Measurements from ENCODE around the gene UBLCP1.
A peak's percentile ranks its signal among the peaks of the same experiment; 100 is the strongest.

UBLCP1 gene

DNA sequence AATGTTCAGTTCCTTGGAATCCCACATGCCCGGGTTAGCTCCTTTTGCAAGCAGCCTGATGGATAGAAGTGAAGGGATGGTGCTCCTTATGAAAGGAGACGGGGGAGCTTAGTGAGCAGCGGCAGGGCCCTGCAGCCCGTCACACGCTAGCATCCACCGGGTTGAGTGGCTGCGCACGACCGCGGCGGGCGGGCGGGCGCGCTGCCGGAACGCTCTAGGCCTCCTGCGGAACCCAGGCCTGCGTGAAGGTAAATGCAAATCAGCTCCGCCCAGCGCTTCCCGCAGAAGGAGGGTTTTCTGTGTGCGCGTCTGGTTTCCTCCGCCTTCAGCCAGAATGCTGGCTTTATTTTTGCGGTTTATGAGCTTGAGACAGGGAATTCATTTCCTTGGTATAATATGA, 47.4 kb downstream of the UBLCP1 start:
- peak in 2 of 4 experiments; percentile 7 to 15 for DNase-seq (ENCODE audit: low read depth in 4 of 4, low spot score in 1 of 4)

DNA sequence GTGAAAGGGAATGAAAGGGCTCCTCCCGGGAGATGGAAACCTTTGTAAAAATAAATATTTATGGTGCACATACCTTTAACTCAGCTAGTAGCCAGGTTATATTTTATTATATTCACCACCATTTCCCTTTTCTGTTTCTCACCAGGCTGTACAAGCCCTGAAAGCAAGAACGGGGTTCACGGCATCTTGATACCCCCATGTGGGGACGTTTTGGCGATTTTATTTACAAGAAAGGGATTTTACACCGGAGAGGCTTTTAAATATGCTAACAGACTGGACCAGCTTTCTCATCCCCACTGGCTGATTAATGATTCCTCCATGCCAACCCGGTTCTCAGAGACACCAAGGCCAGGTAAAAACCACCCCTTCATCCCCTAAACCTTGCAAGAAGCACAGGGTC, 48.0 kb downstream of the UBLCP1 start:
- no peak for DNase-seq (ENCODE audit: low read depth in 4 of 4, low spot score in 1 of 4)

DNA sequence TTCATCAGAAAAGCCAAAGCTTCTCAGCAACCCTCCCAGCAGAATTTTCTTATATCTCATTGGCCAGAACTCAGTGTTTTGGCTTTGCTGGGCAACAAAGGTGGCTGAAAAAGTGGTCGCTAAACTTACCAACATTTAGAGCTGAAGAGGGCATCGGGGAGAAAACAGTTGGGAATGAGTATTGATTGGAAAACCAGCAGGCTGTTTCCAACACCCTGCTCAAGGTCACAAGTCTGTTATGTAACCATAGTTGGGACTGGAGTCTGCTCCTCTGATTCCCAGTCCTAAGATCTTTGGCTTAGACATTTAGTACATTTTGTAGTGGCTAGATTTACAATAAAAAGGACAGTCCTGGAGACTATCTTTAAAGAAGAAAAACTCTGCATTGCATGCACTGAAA, 50.1 kb downstream of the UBLCP1 start:
- DNase-seq (ENCODE audit: low read depth in 4 of 4, low spot score in 1 of 4) = no peak

DNA sequence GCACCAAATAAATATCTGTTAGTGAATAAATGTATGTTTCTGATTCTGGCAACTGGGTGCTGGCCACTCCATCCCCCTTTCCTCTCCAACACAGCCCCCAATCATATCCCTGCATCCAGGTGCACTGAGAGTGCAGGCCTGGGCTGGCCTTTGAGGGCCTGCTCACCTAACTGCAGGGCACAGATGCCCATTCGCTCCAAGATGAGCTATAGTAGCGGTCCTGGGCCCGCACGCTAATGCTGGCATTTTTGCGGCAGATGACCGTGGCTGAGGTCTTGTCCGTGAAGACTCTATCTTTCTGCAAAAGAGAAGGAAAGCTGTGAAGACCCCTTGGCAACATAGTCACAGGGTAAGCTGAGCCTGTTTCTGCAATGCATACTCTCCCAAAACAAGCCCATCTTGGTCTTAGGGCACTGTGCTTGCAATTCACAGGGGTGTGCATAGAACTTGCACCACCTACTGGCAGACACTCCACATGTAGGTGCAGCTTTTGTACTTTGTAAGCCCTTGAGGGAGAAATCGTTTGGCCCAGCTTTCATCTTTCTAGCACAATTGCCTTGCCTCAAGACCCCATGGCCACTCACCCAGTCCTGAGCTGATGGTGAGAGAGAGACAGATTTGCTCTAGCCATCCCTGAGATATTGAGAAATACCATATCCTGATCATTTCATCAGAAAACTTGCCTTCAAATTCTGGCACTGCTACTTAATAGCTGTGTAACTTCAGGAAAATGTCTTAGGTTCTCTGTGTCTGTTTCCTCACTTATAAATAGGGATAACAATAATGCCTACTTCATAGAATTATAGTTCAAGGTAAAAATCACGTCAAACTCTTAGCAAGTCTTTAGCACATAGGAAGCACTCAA, 53.7 kb downstream of the UBLCP1 start:
- peak in 3 of 4 experiments; percentile 8 to 23 (median 22) for DNase-seq (ENCODE audit: low read depth in 4 of 4, low spot score in 1 of 4)

DNA sequence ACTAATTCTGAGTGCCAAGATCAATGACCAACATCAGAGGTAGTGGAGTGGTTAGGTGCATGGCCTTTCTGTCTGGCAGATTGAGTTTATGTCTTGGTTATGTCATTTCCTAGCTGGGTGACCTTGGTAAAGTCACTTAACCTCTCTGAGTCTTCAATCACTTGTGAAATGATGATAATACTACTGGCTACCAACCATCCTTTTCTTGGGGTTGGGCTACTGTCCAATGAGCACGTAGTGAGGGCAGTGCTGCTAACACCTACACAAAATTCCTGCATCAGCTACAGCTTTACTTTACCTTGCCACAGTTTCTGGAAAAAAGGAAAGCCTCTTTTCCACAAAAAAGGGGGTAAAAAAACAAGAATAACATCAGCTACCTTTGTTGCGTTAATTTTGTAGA, 54.8 kb downstream of the UBLCP1 start:
- no peak for DNase-seq (ENCODE audit: low read depth in 4 of 4, low spot score in 1 of 4)

DNA sequence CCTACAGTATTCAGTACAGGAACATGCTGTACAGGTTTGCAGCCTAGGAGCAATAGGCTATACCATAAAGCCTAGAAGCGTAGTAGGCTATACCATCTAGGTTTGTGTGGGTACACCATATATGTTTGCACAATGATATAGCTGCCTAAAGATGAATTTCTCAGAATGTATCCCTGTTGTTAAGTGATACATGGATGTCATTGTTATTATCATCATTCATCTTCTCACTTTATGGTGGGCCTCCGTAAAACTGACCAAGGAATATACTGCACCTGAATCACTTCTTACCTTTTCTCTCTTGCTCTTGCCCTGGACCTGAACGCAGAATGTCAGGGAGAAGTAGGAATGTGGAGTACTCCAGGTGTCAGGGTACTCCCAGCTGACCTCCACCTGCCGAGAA, 55.4 kb downstream of the UBLCP1 start:
- no peak for DNase-seq (ENCODE audit: low read depth in 4 of 4, low spot score in 1 of 4)

DNA sequence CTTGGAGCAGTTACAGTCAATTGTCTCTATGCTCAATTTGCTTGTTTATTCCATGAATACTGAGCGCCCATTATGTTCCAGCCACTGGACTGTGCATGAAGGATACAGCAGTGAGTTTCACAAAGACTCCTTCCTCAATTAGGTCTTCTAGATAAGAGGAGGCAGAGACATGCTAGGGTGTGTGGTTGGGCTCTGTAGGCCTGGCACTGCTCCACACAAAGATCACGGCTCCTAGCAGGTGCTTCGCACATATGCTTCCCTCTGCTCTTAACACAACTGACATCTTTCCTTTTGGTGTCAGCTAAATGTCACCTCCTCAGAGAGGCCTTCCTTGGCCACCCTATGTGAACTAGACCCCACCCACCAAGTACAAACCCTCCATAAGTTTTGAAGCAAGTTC, 56.3 kb downstream of the UBLCP1 start:
- no peak for DNase-seq (ENCODE audit: low read depth in 4 of 4, low spot score in 1 of 4)

DNA sequence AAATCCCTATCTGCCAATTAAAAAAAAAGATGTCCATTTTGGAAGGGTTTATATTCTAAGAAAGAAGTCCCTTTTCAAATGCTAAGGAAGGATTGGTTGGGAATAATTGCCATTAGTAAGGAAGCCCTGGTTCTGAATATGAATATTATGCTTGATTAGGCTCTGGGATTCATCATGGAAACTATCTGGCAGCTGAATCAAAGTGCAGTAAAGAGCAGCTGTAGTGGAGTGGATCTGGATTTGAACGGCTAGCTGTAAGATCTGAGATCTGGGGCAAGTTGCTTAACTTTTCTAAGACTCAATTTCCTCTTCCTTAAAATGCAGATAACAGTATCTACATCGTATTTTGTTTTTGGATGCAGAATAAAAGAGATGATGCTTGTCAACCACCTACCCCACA, 56.7 kb downstream of the UBLCP1 start:
- DNase-seq (ENCODE audit: low read depth in 4 of 4, low spot score in 1 of 4) = no peak

DNA sequence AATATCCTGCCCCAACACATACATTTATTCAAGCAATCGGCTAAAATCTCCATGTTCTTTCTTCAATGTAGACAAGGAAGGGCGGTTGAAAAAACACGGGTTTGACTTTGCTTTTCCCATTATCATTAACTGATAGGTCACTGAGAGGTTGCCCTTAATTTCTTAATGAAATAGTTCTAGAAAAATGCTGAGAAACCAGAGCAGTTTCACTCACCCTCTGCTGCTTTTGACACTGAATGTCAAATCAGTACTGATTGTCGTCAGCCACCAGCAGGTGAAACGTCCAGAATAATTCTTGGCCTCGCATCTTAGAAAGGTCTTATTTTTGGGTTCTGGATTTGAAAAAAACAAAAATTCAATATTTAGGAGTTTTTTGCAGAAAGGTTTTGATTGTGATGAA, 59.1 kb downstream of the UBLCP1 start:
- DNase-seq (ENCODE audit: low read depth in 4 of 4, low spot score in 1 of 4) = no peak

DNA sequence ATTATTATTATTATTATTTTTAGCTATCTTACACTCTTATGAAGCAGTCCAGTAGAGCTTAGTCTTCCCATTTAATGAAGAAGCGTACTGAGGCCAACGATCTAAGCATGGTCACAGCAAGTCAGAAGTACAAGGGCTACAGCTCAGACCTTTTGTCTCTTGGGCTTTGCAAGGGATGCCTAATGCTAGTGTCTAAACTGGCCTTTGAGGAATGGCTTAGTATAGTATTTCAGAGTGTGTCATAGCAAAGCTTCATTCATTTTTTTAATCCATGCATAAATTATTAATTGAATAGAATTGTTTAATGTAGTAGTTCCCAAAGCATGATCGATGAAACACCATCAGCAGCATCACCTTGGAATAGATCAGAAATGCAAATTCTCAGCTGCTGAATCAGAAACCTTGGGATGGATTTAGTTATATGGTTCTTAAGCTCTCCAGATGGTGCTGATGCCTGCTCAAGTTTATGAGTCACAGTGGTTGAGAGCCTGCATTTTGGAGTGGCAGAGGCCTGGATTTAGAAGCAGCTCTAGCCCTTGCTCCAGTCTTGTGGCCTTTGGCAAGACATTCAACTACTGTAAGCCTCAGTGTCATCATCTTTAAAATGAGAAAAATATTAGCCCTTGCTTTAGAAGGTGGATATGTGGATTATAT, 61.1 kb downstream of the UBLCP1 start:
- DNase-seq (ENCODE audit: low read depth in 4 of 4, low spot score in 1 of 4) = no peak

DNA sequence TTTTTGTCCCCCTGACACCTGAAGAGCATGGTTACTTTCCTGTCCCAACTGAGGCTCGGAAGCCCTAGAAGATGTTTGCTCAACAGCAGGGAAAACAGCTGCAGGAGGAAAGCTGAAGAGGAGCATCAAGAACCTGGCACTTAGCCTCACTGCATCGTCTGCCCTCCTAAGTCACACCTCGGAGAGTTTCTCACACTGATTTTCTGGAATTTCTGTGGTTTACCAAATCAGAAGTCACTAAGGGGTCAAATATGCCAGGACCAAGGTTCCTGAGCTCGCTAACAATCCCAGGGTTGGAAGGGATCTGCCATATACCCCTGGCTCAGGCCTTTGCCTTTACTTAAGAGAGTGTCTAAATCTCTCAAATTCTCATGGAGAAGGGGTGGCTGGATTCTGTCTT, 61.9 kb downstream of the UBLCP1 start:
- DNase-seq (ENCODE audit: low read depth in 4 of 4, low spot score in 1 of 4) = no peak

DNA sequence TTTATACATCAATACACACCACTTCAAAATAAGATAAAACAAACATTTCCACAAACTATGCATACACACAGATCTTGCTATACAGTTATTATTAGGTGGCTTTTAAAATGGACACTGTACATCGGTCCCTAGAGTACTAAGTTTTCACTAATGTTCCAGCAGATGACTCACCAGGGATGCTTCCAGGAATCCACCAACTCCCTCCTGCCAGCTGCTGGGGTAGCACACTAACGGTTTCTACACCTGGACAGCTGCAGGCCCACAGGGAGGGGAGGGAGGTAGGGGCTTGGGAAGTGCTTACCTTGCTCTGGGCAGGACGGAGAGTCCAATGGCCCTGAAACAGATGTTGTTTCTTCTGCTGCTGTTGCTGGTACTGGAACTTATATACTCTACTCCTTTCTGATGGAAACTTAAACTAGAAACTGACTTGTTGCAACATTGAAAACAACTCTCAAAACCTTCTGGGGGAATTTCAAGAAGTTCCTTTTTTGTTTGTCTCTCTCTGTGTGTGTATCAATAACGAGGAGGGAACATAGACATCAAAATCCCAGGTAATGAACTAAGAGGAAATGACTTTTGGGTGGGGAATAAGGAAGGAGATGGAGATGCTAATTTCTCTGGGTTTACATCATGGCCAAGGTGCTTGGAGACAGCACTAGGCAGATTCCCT, 67.2 kb downstream of the UBLCP1 start, which contains the start of gene IL12B:
TSS of gene IL12B (minus strand) at position 357 of the 670 bp plus-strand sequence. CDS start 3,705 bp downstream, outside the sequence.
- no peak for DNase-seq (ENCODE audit: low read depth in 4 of 4, low spot score in 1 of 4)

DNA sequence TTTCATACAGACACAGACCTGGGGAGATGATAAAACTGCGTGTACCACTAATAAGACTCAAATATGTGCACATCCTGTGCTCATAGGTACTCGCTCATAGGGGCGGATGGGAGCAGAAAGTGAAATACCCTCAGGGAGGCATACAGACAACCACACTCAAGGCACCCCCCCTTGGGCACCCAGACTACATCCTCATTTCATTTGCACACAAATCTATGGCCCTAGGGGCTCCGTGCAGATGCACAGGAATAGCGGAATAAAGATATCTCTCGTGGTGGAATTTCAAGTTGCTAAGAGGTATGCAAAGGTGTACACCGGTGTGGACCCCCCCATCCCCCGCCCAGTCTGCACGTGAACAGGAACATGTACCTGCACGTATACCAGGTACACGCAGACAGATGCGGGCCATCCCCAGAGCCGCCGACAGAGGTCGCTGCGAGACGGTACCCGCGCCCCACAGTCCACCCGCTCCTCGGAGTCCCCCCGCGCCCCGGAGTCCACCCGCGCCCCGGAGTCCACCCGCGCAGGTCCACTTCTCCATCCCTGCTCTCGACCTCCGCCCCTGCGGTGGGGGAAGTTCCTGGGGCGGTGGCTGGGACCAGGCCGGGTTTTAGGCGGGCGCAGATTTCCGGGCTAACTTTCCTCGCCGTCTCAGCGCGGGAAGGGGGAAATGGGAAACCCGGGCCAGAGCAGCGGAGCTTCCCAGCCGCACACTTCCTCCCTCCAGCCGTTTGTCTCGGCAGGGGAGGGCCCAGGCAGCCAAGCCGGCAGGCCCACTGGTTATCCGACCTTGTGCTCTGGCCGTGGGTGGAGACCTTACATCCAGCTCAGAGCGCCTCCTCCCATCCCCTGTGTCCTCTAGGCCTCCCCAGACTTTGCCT, 68.2 kb downstream of the UBLCP1 start:
- peak; percentile 53 to 69 (median 66) for DNase-seq (ENCODE audit: low read depth in 4 of 4, low spot score in 1 of 4)

DNA sequence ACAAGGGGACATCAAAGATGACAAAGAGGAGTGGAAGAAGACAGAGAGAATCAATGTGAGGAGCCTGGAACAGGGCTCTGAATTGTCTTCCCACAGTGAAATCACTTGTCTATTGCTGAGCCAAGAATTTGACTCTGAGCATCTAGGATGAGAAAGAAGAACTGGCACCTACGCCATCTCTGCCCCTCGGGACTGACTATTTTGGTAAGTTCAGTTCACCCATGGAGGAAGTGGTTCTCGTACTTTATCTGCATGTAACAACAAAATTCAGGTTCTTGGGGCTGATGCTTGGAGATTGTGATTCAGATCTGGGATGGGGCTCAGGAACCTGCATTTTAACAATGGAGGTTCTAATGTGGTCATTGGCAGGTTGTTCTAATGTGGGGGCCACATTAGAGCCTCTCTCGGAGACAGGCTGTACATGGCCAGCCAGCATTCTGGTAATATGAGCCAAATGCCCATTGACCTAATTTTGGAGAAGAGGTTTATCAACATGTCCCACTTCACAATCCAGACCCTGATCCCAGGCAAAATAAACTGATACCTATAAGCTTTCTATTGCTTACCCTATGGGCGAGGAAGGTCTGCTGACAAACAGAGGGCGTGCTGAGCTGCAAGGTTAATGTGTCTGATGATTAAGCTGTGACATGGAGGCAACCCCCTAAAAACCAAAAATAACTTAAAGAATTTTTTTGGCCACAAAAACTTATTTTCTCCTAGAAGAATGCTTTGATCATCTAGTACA, 69.9 kb downstream of the UBLCP1 start:
- no peak for DNase-seq (ENCODE audit: low read depth in 4 of 4, low spot score in 1 of 4)

DNA sequence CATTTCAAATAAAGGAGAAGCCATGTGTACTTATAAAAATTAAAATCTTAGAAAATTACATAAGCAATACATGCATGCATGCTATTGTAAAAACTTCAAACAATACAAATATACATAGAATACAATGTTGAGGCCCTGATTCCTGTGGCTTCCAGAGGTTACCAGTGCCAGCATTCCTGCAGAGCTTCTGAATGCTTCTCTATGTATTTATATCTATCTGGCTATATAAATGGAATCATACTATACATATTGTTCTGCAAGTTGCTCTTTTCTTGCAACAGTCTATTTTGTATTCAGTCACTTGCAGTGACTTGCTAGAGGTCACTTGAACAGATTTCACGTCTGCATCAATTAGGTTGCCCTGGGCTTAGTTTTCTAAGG, 70.4 kb downstream of the UBLCP1 start:
- no peak for DNase-seq (ENCODE audit: low read depth in 4 of 4, low spot score in 1 of 4)

Measured in stimulated activated CD4-positive, alpha-beta T cell treated with anti-CD3 and anti-CD28 coated beads, Interleukin-1b, Interleukin-23, amount 100 ng/mL, for 24 hours (primary cell).